T-helper 17 cell (primary cell): ENCODE data around the gene ELFN1. TPM values are rescaled to one million over a fixed set of nuclear protein-coding genes. Genes with fewer than 3 reads are reported as not detected.

Experiments
- ATAC-seq: fragments of 150-1000 bp; cut with Tn5 transposase; 2 replicates; pipeline ENCODE4 v1.10.0; 2021; ENCODE audit warnings: mild to moderate bottlenecking, moderate library complexity
- DNase-seq, 3 donors: peaks; one replicate each; pipeline versions ENCODE4 v3.0.0 to v3.0.0-alpha.2; 2020 to 2021
- H3K9me3 ChIP-seq: one replicate; pipeline ENCODE4 v1.7.0; 2013; ENCODE audit warnings: low read length, mild to moderate bottlenecking; ENCODE audit not compliant: control insufficient read depth, poor library complexity, severe bottlenecking
- H3K27ac Mint-ChIP-seq: one replicate; pipeline ENCODE4 v1.8.0; 2022; ENCODE audit warnings: mild to moderate bottlenecking, moderate library complexity, mixed read lengths
- H3K27me3 Mint-ChIP-seq: one replicate; pipeline ENCODE4 v1.8.0; 2022; ENCODE audit warnings: mixed read lengths
- H3K36me3 Mint-ChIP-seq: one replicate; pipeline ENCODE4 v1.8.0; 2022; ENCODE audit warnings: low read depth, mixed read lengths
- H3K4me1 Mint-ChIP-seq: one replicate; pipeline ENCODE4 v1.8.0; 2022; ENCODE audit warnings: mild to moderate bottlenecking, mixed read lengths
- H3K4me3 Mint-ChIP-seq: one replicate; pipeline ENCODE4 v1.8.0; 2022; ENCODE audit warnings: mild to moderate bottlenecking, moderate library complexity, mixed read lengths
- total RNA-seq, 4 donors: library from RNA in 2 of 4; stranded (reverse) in 2 of 4; gene quantifications; one replicate each; pipeline ENCODE4 v1.2.3 and lab custom pipeline; 2022 to 2026

The ELFN1 gene
- total RNA-seq (not detected), total RNA-seq (lab: John Stamatoyannopoulos, UW) (0.38 to 0.46 reads per million in 2 donors)

GRCh38 chr7:1669954-1670893 lies at the start of gene ELFN1:
Gene ELFN1 (plus strand): TSS chr7:1670277. CDS start chr7:1744597, 74,320 bp downstream.
- peaks cover 5% of the 10 kb centered on the region for H3K4me1 Mint-ChIP-seq
- no peaks in the 10 kb centered on the region for H3K9me3 ChIP-seq
- H3K27me3 Mint-ChIP-seq, result peaks cover 28% of the 10 kb centered on the region
- peaks cover 2% of the 10 kb centered on the region for H3K36me3 Mint-ChIP-seq
- peak within 1 kb of the TSS; percentile 79 for H3K4me3 Mint-ChIP-seq
- H3K27ac Mint-ChIP-seq, result no peak within 1 kb of the TSS
- ATAC-seq (no peak), DNase-seq (peak in 1 of 3 donors; percentile 2)

- H3K27me3 Mint-ChIP-seq, result peaks cover 11% of the 10 kb centered on the region
- no peaks in the 10 kb centered on the region for H3K36me3 Mint-ChIP-seq
- ATAC-seq (no peak), DNase-seq (no peak)
- no peaks in the 10 kb centered on the region for H3K9me3 ChIP-seq
- no peak overlapping the region for H3K27ac Mint-ChIP-seq
- H3K4me1 Mint-ChIP-seq, result peaks cover 2% of the 10 kb centered on the region
- no peak overlapping the region for H3K4me3 Mint-ChIP-seq
Observed at GRCh38 chr7:1620835-1621234, 49.2 kb upstream of the ELFN1 start.

GRCh38 chr7:1621718-1622117 lies 48.4 kb upstream of the ELFN1 start:
- DNase-seq, result no peak
- peaks cover 11% of the 10 kb centered on the region for H3K27me3 Mint-ChIP-seq
- no peak for ATAC-seq

DNA sequence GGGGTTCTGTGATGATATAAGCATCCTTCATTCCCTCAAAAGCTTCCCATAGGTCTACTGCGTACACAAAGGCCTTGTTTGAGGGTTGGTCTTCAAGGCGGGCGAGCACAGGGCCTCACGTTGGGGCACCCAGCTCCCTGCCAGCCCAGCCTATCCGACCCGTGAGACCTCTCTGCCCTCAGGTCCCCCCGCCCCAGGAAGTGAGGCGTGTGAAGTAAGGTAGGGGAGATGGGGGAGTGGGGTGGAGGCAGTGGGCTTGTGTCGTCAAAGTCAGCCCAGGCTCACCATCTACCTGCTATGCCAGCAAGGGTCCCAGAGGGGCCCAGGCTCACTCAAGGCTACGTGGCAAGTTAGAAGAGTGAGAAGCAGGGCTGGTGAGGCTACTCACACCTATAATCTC lies 47.6 kb upstream of the ELFN1 start:
- H3K4me3 Mint-ChIP-seq, result no peak overlapping the region
- peaks cover 11% of the 10 kb centered on the region for H3K27me3 Mint-ChIP-seq
- H3K27ac Mint-ChIP-seq, result no peak overlapping the region
- H3K36me3 Mint-ChIP-seq, result no peaks in the 10 kb centered on the region
- peaks cover 2% of the 10 kb centered on the region for H3K4me1 Mint-ChIP-seq
- no peak for DNase-seq
- no peaks in the 10 kb centered on the region for H3K9me3 ChIP-seq
- no peak for ATAC-seq

More at GRCh38 chr7:1621718-1622117, 48.4 kb upstream of the ELFN1 start:
- H3K27ac Mint-ChIP-seq, result no peak overlapping the region
- no peak overlapping the region for H3K4me3 Mint-ChIP-seq
- H3K9me3 ChIP-seq, result no peaks in the 10 kb centered on the region
- peaks cover 2% of the 10 kb centered on the region for H3K4me1 Mint-ChIP-seq
- H3K36me3 Mint-ChIP-seq, result no peaks in the 10 kb centered on the region

GRCh38 chr7:1623810-1624209 lies 46.3 kb upstream of the ELFN1 start:
- no peak for ATAC-seq
- no peaks in the 10 kb centered on the region for H3K4me1 Mint-ChIP-seq
- H3K27me3 Mint-ChIP-seq, result peaks cover 11% of the 10 kb centered on the region
- H3K9me3 ChIP-seq, result no peaks in the 10 kb centered on the region
- no peak overlapping the region for H3K4me3 Mint-ChIP-seq
- DNase-seq, result no peak
- no peak overlapping the region for H3K27ac Mint-ChIP-seq
- H3K36me3 Mint-ChIP-seq, result no peaks in the 10 kb centered on the region

DNA sequence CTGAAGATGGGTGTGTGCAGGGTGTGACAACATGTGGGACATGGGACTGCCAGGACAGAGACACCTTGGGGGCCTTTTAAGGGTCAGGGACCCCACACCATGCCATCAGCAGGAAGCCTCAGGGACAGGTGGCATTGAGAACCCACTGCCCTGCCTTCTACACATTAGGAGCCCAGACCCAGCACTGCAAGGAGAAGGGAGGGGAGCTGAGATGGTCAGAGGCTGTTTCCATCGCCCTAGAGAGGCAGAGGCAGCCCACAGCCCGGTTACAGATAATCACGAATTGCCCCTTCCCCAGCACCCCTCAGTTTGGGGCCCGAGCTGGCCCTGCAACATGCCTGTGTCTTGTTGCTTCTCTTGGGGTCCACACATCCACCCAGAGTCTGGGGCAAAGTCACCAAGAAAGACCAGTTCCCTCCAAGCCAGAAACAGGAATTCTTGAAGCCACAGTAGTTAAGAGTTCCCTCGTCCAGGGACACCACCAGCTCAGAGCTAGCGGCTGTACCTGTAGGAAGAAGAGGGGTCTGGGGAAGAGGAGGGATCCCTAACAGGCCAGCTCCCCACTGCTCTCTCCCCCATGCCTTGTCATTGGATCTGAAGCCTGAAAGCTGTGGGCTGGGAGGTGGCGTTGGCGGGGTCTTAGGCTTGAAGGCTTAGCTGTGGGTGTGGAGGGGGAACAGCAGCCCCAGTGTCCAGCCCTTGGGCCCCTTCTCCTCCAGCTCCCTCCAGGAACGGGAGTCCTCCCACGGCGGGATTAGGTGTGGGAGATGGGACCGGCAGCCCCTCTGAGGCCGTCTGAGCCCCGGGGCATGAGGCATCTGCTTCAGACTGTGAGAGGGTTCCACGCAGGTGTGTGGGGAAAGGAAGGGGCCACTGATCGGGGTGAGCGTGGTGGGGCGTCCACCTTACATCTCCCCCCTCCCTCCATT lies 44.8 kb upstream of the ELFN1 start:
- DNase-seq (no peak), ATAC-seq (no peak)
- Mint-ChIP-seq H3K4me3 (no peak overlapping the region), H3K4me1 (no peaks in the 10 kb centered on the region), H3K27ac (no peak overlapping the region), H3K27me3 (peaks cover 11% of the 10 kb centered on the region), H3K36me3 (no peaks in the 10 kb centered on the region)
- no peaks in the 10 kb centered on the region for H3K9me3 ChIP-seq

GRCh38 chr7:1626769-1627168 lies 43.3 kb upstream of the ELFN1 start:
- Mint-ChIP-seq H3K27ac (no peak overlapping the region), H3K4me3 (no peak overlapping the region), H3K4me1 (no peaks in the 10 kb centered on the region), H3K36me3 (no peaks in the 10 kb centered on the region), H3K27me3 (peaks cover 11% of the 10 kb centered on the region)
- DNase-seq, result no peak
- no peaks in the 10 kb centered on the region for H3K9me3 ChIP-seq
- no peak for ATAC-seq

GRCh38 chr7:1630700-1631336 lies 39.3 kb upstream of the ELFN1 start:
- Mint-ChIP-seq H3K27me3 (peaks cover 10% of the 10 kb centered on the region), H3K27ac (no peak overlapping the region), H3K4me3 (no peak overlapping the region), H3K36me3 (peaks cover 2% of the 10 kb centered on the region), H3K4me1 (no peaks in the 10 kb centered on the region)
- no peak for ATAC-seq
- no peak for DNase-seq
- no peaks in the 10 kb centered on the region for H3K9me3 ChIP-seq

DNA sequence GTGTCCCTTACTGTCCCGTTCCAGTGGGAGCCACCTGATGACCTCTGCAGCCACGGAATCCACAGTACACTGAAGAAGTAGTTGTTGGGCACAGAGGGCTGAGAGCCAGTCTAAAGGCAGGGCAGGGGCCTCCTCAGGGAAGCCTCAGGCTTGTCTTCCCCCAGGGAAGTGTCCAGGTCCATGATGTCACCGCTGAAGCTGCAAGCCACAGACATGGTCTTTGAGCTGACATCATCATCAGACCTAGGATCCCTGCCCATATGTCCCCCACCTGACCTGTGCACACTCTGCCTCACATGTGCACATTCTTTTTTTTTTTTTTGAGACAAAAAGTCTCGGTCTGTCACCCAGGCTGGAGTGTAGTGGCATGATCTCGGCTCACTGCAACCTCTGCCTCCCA lies 38.4 kb upstream of the ELFN1 start:
- ATAC-seq (no peak), DNase-seq (no peak)
- Mint-ChIP-seq H3K27ac (no peak overlapping the region), H3K4me1 (no peaks in the 10 kb centered on the region), H3K27me3 (peaks cover 10% of the 10 kb centered on the region), H3K4me3 (no peak overlapping the region), H3K36me3 (peaks cover 2% of the 10 kb centered on the region)
- H3K9me3 ChIP-seq, result no peaks in the 10 kb centered on the region

- Mint-ChIP-seq H3K4me1 (no peaks in the 10 kb centered on the region), H3K27me3 (peaks cover 10% of the 10 kb centered on the region), H3K36me3 (peaks cover 2% of the 10 kb centered on the region), H3K4me3 (no peak overlapping the region), H3K27ac (no peak overlapping the region)
- ATAC-seq (no peak), DNase-seq (no peak)
- no peaks in the 10 kb centered on the region for H3K9me3 ChIP-seq
Observed at GRCh38 chr7:1632506-1632905, 37.6 kb upstream of the ELFN1 start.

DNA sequence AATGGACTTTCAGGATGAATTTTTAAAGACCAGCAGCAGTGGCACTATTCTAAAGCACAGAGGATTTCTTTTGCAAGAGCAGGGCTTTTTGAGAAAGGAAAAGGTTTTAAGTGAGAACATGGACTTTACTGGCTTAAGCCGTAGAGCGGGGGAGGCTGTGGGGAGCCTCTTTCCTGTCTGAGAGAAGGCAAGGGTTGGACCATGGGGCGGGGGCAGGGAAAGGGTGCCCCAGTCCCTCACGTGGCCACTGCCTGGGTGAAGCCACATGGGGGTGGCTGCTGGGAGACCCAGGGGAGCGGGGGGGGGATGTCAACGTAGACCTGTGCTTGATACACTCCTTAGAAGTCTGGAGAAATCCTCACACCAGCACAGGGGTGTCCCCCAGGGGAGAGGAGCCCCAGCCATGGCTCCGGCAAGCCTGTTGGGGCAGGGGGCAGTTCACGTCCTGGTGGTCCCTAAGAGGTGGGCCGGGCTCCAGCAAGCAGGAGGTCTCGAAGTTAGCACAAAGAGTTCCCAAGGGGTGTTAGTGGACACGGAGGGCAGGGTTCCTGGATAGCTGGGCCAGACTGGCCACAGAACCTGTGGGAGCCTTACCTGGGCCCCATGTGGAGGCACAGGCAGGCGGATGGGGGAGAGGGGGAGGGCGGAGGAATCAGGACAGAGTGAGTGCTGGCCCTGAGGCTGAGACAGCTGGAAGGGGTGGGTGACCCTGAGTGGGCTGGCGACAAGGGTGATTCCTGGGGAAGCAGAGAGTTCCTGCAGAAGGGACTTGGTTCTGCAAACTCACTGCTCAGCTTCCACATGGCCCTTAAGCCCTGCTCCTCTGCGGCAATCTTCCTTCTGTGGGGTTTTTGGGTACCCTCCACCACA lies 36.9 kb upstream of the ELFN1 start:
- H3K9me3 ChIP-seq, result no peaks in the 10 kb centered on the region
- peaks cover 2% of the 10 kb centered on the region for H3K36me3 Mint-ChIP-seq
- no peaks in the 10 kb centered on the region for H3K4me1 Mint-ChIP-seq
- no peak overlapping the region for H3K27ac Mint-ChIP-seq
- no peak for ATAC-seq
- no peak for DNase-seq
- peaks cover 10% of the 10 kb centered on the region for H3K27me3 Mint-ChIP-seq
- no peak overlapping the region for H3K4me3 Mint-ChIP-seq

GRCh38 chr7:1635401-1635800 lies 34.7 kb upstream of the ELFN1 start:
- H3K27me3 Mint-ChIP-seq, result peaks cover 12% of the 10 kb centered on the region
- no peak overlapping the region for H3K27ac Mint-ChIP-seq
- peaks cover 2% of the 10 kb centered on the region for H3K36me3 Mint-ChIP-seq
- no peaks in the 10 kb centered on the region for H3K9me3 ChIP-seq
- DNase-seq, result no peak
- H3K4me3 Mint-ChIP-seq, result no peak overlapping the region
- no peaks in the 10 kb centered on the region for H3K4me1 Mint-ChIP-seq
- no peak for ATAC-seq
